ENCODE data around the gene NNT.

GRCh38 chr5:43704243-43704642 is 101.3 kb downstream of the NNT start:
- TF ChIP-seq CTCF (IDR thresholded peaks at IDR 0.05 in 8 of 11, conservative IDR thresholded peaks at IDR 0.05 in 3 of 11) = no peak
- TF ChIP-seq POLR2AphosphoS5 (IDR thresholded peaks at IDR 0.05) = no peak
- no peak for TF ChIP-seq POLR2A (IDR thresholded peaks at IDR 0.05)

Measured in spleen (tissue), 7 donors.